ENCODE data around the gene TNNI3.

- TF ChIP-seq, protein P1, sequence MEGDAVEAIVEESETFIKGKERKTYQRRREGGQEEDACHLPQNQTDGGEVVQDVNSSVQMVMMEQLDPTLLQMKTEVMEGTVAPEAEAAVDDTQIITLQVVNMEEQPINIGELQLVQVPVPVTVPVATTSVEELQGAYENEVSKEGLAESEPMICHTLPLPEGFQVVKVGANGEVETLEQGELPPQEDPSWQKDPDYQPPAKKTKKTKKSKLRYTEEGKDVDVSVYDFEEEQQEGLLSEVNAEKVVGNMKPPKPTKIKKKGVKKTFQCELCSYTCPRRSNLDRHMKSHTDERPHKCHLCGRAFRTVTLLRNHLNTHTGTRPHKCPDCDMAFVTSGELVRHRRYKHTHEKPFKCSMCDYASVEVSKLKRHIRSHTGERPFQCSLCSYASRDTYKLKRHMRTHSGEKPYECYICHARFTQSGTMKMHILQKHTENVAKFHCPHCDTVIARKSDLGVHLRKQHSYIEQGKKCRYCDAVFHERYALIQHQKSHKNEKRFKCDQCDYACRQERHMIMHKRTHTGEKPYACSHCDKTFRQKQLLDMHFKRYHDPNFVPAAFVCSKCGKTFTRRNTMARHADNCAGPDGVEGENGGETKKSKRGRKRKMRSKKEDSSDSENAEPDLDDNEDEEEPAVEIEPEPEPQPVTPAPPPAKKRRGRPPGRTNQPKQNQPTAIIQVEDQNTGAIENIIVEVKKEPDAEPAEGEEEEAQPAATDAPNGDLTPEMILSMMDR (IDR thresholded peaks at IDR 0.05): no peak
- TF ChIP-seq ZFX (IDR thresholded peaks at IDR 0.05; ENCODE audit: borderline replicate concordance): no peak
These were observed 8.2 kb downstream of the TNNI3 start, which contains the start of gene TNNT1 for GRCh38 chr19:55149078-55150003.
